Measurements from ENCODE around the gene TNFRSF21. TPM values are rescaled to one million over a fixed set of nuclear protein-coding genes. Genes with fewer than 3 reads are reported as not detected.

Gene TNFRSF21
- total and polyA plus RNA-seq, 9 of the 15 experiments (the other 6 are each of a cell fraction or from before 2014, with no cell fraction given) = 0.63 to 5.7 (median 2.2) TPM

- TF ChIP-seq, protein P1, sequence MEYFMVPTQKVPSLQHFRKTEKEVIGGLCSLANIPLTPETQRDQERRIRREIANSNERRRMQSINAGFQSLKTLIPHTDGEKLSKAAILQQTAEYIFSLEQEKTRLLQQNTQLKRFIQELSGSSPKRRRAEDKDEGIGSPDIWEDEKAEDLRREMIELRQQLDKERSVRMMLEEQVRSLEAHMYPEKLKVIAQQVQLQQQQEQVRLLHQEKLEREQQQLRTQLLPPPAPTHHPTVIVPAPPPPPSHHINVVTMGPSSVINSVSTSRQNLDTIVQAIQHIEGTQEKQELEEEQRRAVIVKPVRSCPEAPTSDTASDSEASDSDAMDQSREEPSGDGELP (CRISPR knock-in tag; IDR thresholded peaks at IDR 0.05; ENCODE audit: borderline replicate concordance) = peak; percentile 100
- 0 out of 2 replicates have a peak, but pooled peaks have one; percentile 34 for TF ChIP-seq NR2F6 (CRISPR knock-in tag; IDR thresholded peaks at IDR 0.05)
- 0 out of 2 replicates have a peak, but pooled peaks have one; percentile 24 for TF ChIP-seq ZNF354B (CRISPR knock-in tag; IDR thresholded peaks at IDR 0.05)
- no peak for TF ChIP-seq IFI16 (CRISPR knock-in tag; IDR thresholded peaks at IDR 0.05)
- TF ChIP-seq HNRNPLL (IDR thresholded peaks at IDR 0.05; ENCODE audit: low read depth, low read length, poor library complexity, severe bottlenecking) = no peak
- peak; percentile 77 for TF ChIP-seq CBFA2T3 (IDR thresholded peaks at IDR 0.05)
- no peak for TF ChIP-seq CREBBP (IDR thresholded peaks at IDR 0.05; ENCODE audit: low read depth, low read length)
- TF ChIP-seq CHCHD3 (CRISPR knock-in tag; IDR thresholded peaks at IDR 0.05) = no peak
- TF ChIP-seq NR2C2 (CRISPR knock-in tag; IDR thresholded peaks at IDR 0.05) = no peak
- peak; percentile 96 for TF ChIP-seq NR2C2 (tag; IDR thresholded peaks at IDR 0.05)
- TF ChIP-seq FOXO4 (CRISPR knock-in tag; IDR thresholded peaks at IDR 0.05) = no peak
- TF ChIP-seq NEUROD1 (IDR thresholded peaks at IDR 0.05; ENCODE audit: borderline replicate concordance, low read depth, low read length, partially characterized antibody) = peak; percentile 94
- TF ChIP-seq EP300 (IDR thresholded peaks at IDR 0.05; ENCODE audit: low read length) = peak; percentile 93
- 0 out of 2 replicates have a peak, but pooled peaks have one; percentile 10 for TF ChIP-seq RHOXF2B (CRISPR knock-in tag; conservative IDR thresholded peaks at IDR 0.05)
- TF ChIP-seq, protein P2, sequence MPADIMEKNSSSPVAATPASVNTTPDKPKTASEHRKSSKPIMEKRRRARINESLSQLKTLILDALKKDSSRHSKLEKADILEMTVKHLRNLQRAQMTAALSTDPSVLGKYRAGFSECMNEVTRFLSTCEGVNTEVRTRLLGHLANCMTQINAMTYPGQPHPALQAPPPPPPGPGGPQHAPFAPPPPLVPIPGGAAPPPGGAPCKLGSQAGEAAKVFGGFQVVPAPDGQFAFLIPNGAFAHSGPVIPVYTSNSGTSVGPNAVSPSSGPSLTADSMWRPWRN (IDR thresholded peaks at IDR 0.05; ENCODE audit: low read depth) = peak; percentile 82
- TF ChIP-seq MAZ (CRISPR knock-in tag; conservative IDR thresholded peaks at IDR 0.05 in 1 of 2, IDR thresholded peaks at IDR 0.05 in 1 of 2) = peak; percentile 98 to 99
- no peak for TF ChIP-seq TGIF2 (CRISPR knock-in tag; IDR thresholded peaks at IDR 0.05)
- TF ChIP-seq ARID1B (IDR thresholded peaks at IDR 0.05) = peak; percentile 94
- TF ChIP-seq ZNF584 (CRISPR knock-in tag; IDR thresholded peaks at IDR 0.05; ENCODE audit: low read depth) = peak; percentile 85; the same call in 1 of the 2 replicates
- no peak for TF ChIP-seq ILF3 (IDR thresholded peaks at IDR 0.05; ENCODE audit: borderline replicate concordance)
- TF ChIP-seq, protein P3, sequence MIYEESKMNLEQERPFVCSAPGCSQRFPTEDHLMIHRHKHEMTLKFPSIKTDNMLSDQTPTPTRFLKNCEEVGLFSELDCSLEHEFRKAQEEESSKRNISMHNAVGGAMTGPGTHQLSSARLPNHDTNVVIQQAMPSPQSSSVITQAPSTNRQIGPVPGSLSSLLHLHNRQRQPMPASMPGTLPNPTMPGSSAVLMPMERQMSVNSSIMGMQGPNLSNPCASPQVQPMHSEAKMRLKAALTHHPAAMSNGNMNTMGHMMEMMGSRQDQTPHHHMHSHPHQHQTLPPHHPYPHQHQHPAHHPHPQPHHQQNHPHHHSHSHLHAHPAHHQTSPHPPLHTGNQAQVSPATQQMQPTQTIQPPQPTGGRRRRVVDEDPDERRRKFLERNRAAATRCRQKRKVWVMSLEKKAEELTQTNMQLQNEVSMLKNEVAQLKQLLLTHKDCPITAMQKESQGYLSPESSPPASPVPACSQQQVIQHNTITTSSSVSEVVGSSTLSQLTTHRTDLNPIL (CRISPR knock-in tag; IDR thresholded peaks at IDR 0.05) = no peak
- peak in 1 of 2 experiments; percentile 67 for TF ChIP-seq NRF1 (conservative IDR thresholded peaks at IDR 0.05 in 1 of 2, IDR thresholded peaks at IDR 0.05 in 1 of 2)
- TF ChIP-seq ZNF316 (IDR thresholded peaks at IDR 0.05) = peak; percentile 44; the same call in 1 of the 2 replicates
- TF ChIP-seq CEBPB (tag; IDR thresholded peaks at IDR 0.05) = peak; percentile 91
Observed at GRCh38 chr6:47242483-47243386, 67.0 kb downstream of the TNFRSF21 start (continued).
